ENCODE results near the gene GEMIN7.

DNA sequence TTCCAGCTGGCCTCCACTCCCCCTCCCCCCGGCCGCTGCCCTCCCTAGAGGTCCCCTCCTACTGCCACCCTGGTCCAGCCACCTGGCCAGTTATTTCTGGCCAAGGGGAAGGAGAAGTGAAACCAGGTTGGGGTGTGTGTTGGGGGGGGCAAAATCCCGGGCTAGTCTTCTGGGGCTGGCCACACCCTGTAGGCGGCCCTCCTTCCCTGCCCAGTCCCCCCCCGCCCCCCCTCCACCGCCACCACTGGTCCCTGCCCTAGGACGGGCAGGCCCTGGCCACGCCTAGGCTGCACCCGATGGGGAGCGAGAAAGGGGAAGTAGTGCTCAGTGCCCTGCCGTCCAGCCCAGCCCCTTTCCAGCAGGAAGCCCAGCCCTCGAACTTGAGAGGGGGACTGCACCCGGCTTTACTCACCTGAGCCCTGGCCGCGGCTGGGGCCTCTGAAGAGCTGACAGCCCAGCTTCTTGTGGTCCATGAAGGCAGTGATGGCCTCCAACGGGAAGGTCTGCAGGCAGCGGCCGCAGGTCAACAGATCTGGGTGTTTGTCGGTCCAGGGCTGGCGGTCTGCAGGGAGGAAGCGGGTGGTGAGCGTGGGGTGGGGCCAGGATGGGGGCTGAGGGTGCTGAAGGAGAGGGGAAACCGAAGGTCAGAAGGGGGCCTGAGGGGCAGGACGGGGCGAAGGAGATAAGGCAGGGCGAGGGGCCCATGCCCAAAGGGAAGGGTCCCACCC lies 3.6 kb upstream of the GEMIN7 start:
- TF ChIP-seq CTCF (IDR thresholded peaks at IDR 0.05; ENCODE audit: low read depth, low read length), result no peak
- no peak for TF ChIP-seq MYC (IDR thresholded peaks at IDR 0.05; ENCODE audit: low read depth, low read length)
- peak; percentile 26 for TF ChIP-seq POLR2A (IDR thresholded peaks at IDR 0.05; ENCODE audit: extremely low read depth, insufficient read length)

All from NB4 (cell line).